GM12801 (cell line): ENCODE measurements around the gene MAML2.

Experiments
- TF ChIP-seq, protein P1 (sequence below): IDR thresholded peaks from one replicate; pipeline ENCODE4 v1.5.1; 2011; ENCODE audit warnings: control low read depth; ENCODE audit not compliant: insufficient read length; ENCODE audit errors: extremely low read depth

Gene MAML2

DNA sequence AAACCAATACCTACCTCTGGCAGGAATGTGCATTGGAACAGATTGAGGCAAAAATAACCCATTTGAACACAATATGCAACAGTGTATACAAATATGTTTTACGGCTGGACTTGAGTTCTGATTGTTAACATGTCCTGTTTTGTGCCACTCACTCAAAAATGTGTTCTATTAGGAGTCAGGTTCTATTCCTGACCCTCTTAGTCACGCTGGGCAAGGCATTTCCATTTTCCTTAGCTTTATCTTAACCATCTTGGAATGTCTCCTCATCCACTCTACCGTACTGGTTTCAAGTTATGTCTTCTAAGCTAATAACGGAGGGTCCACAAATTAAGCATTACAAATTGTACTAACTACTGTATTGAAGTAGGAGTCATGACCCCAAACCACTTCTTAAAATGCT is 78.6 kb downstream of the MAML2 start:
- TF ChIP-seq, protein P1, sequence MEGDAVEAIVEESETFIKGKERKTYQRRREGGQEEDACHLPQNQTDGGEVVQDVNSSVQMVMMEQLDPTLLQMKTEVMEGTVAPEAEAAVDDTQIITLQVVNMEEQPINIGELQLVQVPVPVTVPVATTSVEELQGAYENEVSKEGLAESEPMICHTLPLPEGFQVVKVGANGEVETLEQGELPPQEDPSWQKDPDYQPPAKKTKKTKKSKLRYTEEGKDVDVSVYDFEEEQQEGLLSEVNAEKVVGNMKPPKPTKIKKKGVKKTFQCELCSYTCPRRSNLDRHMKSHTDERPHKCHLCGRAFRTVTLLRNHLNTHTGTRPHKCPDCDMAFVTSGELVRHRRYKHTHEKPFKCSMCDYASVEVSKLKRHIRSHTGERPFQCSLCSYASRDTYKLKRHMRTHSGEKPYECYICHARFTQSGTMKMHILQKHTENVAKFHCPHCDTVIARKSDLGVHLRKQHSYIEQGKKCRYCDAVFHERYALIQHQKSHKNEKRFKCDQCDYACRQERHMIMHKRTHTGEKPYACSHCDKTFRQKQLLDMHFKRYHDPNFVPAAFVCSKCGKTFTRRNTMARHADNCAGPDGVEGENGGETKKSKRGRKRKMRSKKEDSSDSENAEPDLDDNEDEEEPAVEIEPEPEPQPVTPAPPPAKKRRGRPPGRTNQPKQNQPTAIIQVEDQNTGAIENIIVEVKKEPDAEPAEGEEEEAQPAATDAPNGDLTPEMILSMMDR = no peak

DNA sequence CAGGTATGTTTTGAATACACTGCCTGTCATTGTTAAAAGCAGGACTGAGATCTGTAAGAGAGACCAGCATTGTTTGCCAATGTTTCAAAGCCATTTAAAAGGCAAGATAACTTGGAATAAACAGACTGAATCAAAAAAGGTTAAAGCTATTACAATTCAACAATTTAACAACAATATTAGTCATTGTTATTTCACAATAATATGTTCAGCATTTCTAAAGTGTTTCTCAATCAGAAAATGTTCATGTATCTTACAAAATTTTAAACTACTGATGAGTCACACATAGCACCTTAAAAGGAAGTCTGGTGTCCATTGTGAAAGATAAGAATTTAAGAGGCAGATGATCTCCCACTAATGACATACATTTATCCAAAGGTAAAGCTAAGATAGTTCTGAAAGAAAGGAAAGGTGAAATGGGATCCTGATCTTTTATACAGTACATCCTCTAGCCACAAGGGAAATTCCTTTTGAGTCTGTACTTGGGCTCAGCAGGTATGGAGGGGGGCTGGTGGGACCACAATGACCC is 79.7 kb downstream of the MAML2 start:
- TF ChIP-seq, protein P1 = no peak

DNA sequence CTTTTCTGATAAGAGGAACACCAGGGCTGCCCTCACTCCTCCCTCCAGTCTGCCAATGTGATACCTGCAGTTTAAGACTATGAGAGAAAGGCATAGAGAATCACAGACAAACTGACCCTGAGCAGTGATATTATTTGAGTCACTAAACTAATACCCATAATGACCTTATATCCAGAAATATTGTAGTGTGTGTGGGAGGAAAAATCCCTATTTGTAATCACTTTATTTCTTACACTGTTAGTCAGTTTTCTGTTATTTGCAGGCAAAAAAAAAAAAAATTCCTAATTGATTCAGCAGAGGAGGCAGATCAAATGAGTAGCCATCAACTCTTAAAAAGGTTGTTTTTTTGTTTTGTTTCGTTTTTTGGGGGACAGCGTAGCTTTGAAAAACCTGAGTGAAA is 82.5 kb downstream of the MAML2 start:
- TF ChIP-seq, protein P1 = no peak

DNA sequence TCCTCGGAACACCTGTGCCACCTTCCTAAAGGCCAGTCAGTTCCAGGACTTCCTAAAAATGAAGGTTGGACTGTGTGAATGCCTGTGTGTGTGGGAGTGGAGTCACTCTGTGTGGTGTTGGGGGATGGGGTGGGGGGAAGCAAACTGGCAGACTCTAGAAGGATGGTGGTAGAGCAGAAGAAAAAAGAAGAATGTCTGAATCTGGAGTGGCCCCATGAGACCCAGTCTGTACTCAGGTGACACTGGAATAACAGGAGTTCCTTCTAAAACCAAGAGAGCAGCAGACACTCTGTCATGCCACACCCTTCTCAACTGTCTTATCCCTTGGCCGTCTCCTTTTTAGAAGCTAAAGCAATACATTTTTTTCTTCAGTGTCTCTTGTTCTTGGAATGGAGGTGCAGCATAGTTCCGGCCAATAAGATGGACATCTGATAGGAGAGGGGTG is 82.9 kb downstream of the MAML2 start:
- TF ChIP-seq, protein P1 = no peak

DNA sequence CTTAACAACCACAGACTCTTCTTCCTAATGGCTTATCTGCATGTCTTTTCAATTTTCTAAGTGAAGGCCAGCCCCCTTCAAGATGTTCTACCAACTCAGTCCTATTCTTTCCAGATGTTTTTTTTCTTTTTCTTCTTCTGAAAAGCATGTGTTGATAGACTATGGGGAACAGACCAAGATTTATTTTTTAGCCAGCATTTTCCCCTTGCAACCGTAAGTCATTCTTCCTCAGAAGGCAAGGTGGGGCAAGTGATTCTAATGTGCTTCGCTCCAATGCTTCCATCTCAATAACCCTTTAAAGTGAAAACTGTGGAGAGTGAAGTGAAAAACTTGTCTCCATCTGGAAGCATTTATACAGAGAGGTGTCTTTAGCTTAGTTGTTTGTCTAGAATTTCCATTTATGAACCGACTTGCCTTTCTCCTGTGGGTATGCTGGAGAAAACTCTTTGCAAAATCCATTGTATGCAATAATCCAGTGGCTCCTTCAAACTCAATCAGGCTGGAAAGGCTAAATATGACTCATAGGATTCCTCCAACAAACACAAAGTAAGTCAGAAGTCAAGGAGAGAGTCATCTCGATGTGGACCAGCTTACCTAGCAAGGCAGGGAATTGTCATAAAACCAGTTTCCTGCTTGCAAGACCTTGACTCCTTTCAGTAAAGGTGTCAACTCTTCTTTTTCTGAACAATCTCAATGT is 83.7 kb downstream of the MAML2 start:
- TF ChIP-seq, protein P1 = no peak

DNA sequence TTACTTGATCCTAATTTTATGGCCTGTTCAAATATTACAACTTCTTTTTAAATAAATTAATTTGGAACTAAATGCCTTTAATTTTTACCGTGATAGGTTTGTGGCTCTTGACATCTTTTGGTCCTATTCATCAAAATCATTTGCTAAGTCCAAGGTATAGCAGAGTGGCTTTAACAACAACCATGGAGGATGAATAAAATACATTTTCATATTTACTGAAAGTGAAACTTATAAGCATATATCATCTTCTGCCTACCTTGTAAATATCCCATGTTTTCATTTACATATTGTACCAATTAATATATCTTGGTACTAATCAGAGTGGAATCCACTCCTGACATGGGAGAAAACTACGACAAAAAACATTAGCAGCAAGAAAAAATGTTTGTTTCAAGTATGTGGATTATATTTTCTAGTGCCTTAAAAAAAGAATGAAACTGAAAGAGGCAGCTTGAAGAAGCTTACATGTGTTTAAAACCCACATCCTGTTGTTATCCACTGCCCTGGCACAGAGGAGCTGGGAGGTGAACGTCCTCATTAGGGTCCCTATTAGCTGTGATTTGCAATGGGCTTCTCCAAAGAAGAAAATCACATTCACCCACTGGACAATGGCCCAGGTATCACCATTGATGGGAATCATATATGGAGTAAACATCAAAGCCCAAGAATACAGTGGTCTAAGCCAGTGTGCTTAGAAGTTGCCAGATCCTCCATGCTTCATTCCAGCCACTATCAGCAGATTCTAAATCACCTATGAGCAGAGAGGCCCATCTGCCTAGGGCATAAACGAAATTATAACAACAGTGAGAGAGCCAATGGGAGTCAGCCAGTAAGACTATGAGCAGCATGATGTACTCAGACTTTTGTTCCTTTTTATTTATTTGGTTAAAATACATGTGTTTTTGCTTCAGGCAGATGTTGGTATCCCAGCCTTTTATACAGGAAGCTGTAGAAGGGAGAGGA is 84.7 kb downstream of the MAML2 start:
- TF ChIP-seq, protein P1 = no peak

DNA sequence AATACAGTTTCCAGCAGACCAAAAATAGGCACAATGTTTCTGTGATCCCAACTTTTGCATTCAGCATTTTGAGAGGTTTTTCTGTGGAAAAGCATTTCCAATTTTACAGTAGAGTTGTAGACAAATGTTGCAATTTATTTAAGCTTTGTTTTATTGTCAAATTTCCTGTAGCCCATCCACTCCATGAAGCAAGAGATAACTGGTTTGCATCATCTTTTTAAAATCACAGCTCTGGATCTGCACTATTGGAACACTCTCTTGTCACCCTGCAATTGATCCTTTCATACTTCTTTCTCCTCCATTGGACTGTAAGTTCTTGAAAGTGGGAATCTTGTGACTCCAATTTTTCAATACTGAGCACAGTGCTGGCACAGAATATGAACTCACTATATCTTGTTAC is 86.0 kb downstream of the MAML2 start:
- TF ChIP-seq, protein P1 = no peak
